ENCODE results near the gene MAP2. TPM values are rescaled to one million over a fixed set of nuclear protein-coding genes. Genes with fewer than 3 reads are reported as not detected.

The MAP2 gene
- total RNA-seq, 2 experiments from 2014 or later: 0.34 to 0.39 TPM

GRCh38 chr2:209673811-209674210, 250.0 kb downstream of the MAP2 start:
- no peak overlapping the region for H3K27ac Mint-ChIP-seq
- no peaks in the 10 kb centered on the region for H3K36me3 Mint-ChIP-seq (ENCODE audit: low read depth)
- DNase-seq (no peak), ATAC-seq (no peak)
- H3K4me3 Mint-ChIP-seq: no peak overlapping the region
- H3K27me3 Mint-ChIP-seq: no peaks in the 10 kb centered on the region
- no peaks in the 10 kb centered on the region for H3K9me3 Mint-ChIP-seq (ENCODE audit: low read depth)
- no peaks in the 10 kb centered on the region for H3K4me1 Mint-ChIP-seq
- intact Hi-C loops (cut with DNase I, micrococcal nuclease): no loop called here
- CTCF ChIA-PET: no interaction called here
- POLR2A ChIA-PET: no interaction called here

DNA sequence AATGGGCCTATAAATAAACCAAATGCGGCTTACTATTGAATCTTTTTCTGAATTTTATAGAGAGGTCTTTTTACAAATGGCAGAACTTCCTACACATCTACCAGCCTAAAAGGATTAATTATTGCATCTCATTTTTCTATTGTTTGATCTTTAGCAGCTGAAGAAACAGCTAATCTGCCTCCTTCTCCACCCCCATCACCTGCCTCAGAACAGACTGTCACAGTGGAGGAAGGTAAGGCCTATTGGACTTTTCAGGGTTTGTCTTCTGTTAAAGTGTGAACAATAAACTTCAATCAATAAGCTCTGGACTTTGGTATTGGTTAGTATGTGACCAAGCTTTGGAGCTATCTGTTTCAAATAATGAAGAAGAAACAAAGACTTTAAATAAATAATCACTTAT, 256.7 kb downstream of the MAP2 start:
- CTCF ChIA-PET: interaction anchor here (0.8 kb wide), 1 partner anchor 31 kb away, joined by 3 read pairs; no protein-coding TSS in a partner anchor
- no peaks in the 10 kb centered on the region for H3K4me1 Mint-ChIP-seq
- H3K36me3 Mint-ChIP-seq (ENCODE audit: low read depth): no peaks in the 10 kb centered on the region
- H3K27ac Mint-ChIP-seq: no peak overlapping the region
- no peak overlapping the region for H3K4me3 Mint-ChIP-seq
- H3K9me3 Mint-ChIP-seq (ENCODE audit: low read depth): no peaks in the 10 kb centered on the region
- POLR2A ChIA-PET: no interaction called here
- DNase-seq (no peak), ATAC-seq (no peak)
- H3K27me3 Mint-ChIP-seq: no peaks in the 10 kb centered on the region
- intact Hi-C loops (cut with DNase I, micrococcal nuclease): no loop called here

DNA sequence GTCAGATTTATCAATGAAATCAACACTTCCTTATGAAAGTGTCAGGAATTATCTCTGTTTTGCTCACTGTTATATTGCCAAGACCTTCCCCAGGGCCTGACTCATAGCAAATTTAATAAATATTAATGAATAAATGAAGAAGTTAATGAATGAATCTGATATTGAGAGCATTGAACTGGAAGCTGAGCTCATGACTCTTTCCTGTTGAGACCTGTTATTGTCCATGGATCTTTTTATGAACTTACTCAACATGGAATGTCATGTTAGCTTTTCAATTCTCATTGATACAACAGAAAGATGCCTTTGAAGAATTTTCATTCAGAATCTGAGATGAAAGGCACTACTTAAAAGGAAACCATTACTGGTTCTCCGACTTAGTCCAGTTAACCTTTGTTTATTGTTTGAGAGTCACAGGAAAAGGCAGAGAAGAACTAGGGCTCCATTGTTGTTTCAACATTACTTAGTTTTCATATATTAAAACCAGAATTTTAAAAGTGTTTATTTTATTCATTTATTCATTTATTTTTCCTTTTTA, 257.4 kb downstream of the MAP2 start:
- H3K27ac Mint-ChIP-seq: no peak overlapping the region
- no peaks in the 10 kb centered on the region for H3K4me1 Mint-ChIP-seq

DNA sequence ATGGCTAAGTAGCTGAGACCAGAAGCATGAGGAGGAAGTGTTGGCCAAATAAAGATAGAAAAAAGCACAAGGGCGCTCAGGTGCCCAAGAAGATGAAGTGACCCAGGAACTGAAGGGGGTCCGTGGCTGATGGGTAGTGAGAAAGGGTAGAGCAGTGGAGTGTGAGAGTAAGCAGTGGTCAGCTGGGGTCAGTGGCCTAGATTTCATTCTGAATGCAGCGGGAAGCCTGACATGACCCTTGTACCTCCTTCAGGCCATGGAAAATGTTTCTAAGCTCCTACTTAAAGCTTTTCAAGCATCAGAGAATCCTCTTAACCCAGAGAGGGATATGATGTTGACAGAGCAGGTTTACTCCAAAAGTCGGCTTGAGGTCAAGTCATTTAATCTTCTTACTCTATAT, 258.8 kb downstream of the MAP2 start:
- no peaks in the 10 kb centered on the region for H3K9me3 Mint-ChIP-seq (ENCODE audit: low read depth)
- no peak overlapping the region for H3K27ac Mint-ChIP-seq
- no peak overlapping the region for H3K4me3 Mint-ChIP-seq
- H3K36me3 Mint-ChIP-seq (ENCODE audit: low read depth): no peaks in the 10 kb centered on the region
- DNase-seq (no peak), ATAC-seq (no peak)
- peaks cover 2% of the 10 kb centered on the region for H3K27me3 Mint-ChIP-seq
- CTCF ChIA-PET: interaction anchor here (0.9 kb wide), 1 partner anchor 348 kb away, joined by 3 read pairs; no protein-coding TSS in a partner anchor
- H3K4me1 Mint-ChIP-seq: no peaks in the 10 kb centered on the region
- intact Hi-C loops (cut with DNase I, micrococcal nuclease): no loop called here
- POLR2A ChIA-PET: no interaction called here

More for the DNA sequence above, 257.4 kb downstream of the MAP2 start:
- H3K27me3 Mint-ChIP-seq: no peaks in the 10 kb centered on the region
- CTCF ChIA-PET: no interaction called here
- H3K4me3 Mint-ChIP-seq: no peak overlapping the region
- intact Hi-C loops (cut with DNase I, micrococcal nuclease): no loop called here
- H3K36me3 Mint-ChIP-seq (ENCODE audit: low read depth): no peaks in the 10 kb centered on the region
- no peak for ATAC-seq
- no peaks in the 10 kb centered on the region for H3K9me3 Mint-ChIP-seq (ENCODE audit: low read depth)
- no peak for DNase-seq
- POLR2A ChIA-PET: no interaction called here

DNA sequence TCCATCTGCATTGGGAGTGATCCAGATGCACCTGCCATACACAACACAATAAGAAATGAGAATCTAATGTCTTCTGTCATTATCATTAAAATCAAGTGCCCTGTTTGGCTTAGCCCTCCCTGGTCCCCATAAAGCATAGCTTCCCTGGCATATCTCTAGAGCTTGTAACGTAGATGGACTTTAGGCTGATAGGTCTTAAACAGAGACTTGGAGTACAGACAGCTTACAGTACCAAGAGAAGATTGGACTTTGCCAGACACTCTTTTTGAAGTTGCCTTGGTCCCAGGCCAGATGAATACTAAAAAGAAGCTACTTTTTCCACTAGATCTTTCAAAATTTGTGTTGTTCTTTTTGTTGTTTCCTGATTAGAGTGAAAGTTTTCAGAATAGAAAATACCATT, 261.5 kb downstream of the MAP2 start:
- Mint-ChIP-seq H3K4me3 (no peak overlapping the region), H3K36me3 (ENCODE audit: low read depth) (no peaks in the 10 kb centered on the region), H3K27ac (no peak overlapping the region), H3K4me1 (no peaks in the 10 kb centered on the region), H3K27me3 (peaks cover 2% of the 10 kb centered on the region), H3K9me3 (ENCODE audit: low read depth) (no peaks in the 10 kb centered on the region)
- ChIA-PET CTCF (no interaction called here), POLR2A (no interaction called here)
- ATAC-seq (no peak), DNase-seq (no peak)
- intact Hi-C loops (cut with DNase I, micrococcal nuclease): no loop called here

DNA sequence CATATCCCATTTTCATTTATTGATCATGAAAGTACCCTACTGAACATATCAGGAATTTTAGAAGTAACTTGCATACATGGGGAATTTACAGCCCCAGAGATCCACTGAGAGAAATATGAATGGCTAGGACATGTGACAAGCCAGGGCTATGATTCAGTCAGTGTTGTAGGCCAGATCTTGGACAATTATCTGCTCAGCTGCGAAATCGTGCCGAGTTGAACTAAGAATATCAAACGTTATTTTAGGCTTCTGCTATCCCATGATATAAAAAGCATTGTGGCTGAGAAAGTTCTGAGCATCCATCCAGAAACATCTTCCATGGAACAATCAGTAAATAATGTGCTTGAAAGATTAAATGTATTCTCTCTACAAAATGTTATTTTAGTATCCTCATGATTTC, 262.1 kb downstream of the MAP2 start:
- ATAC-seq (no peak), DNase-seq (no peak)
- H3K4me3 Mint-ChIP-seq: no peak overlapping the region
- ChIA-PET CTCF (no interaction called here), POLR2A (no interaction called here)
- peaks cover 2% of the 10 kb centered on the region for H3K27me3 Mint-ChIP-seq
- no peaks in the 10 kb centered on the region for H3K36me3 Mint-ChIP-seq (ENCODE audit: low read depth)
- intact Hi-C loops (cut with DNase I, micrococcal nuclease): no loop called here
- no peaks in the 10 kb centered on the region for H3K4me1 Mint-ChIP-seq
- no peak overlapping the region for H3K27ac Mint-ChIP-seq
- H3K9me3 Mint-ChIP-seq (ENCODE audit: low read depth): no peaks in the 10 kb centered on the region

GRCh38 chr2:209686448-209686847, 262.6 kb downstream of the MAP2 start:
- Mint-ChIP-seq H3K36me3 (ENCODE audit: low read depth) (no peaks in the 10 kb centered on the region), H3K27me3 (peaks cover 4% of the 10 kb centered on the region), H3K9me3 (ENCODE audit: low read depth) (no peaks in the 10 kb centered on the region), H3K4me1 (no peaks in the 10 kb centered on the region), H3K27ac (no peak overlapping the region), H3K4me3 (no peak overlapping the region)
- CTCF ChIA-PET: no interaction called here
- POLR2A ChIA-PET: no interaction called here
- ATAC-seq: no peak
- intact Hi-C loops (cut with DNase I, micrococcal nuclease): no loop called here
- DNase-seq: no peak

DNA sequence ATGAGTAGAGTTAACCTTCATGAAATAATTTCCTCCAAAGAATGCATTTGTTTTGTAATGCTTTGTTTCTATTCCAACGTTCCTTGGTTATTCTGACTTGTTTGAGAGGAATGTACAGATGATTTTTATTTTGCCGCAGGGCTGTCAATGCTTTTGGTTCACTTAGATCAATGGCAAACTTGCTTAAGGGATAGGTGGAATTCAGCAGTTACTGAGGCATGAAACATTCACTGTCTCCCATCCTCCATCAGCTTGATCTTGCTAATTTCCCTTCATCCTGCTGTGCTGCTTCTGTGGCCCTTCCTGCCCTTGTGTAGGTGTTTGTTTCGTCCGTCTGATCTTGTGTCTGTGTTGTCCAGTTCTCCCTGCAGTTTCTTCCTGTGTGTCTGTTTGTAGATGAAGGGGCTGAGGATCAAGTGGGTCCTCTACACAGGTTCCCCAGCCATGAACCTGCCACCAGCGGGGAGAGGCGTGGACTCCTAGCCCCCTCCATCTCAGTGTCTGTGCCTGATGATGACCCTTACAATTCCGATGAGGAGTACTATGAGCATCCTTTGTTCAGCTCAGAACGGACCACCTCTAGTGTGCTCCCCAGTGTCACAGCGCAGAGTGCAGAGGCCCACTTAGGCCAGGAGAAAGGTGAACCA, 263.6 kb downstream of the MAP2 start:
- DNase-seq (no peak), ATAC-seq (no peak)
- Mint-ChIP-seq H3K27ac (no peak overlapping the region), H3K9me3 (ENCODE audit: low read depth) (no peaks in the 10 kb centered on the region), H3K27me3 (peaks cover 4% of the 10 kb centered on the region), H3K4me1 (no peaks in the 10 kb centered on the region), H3K4me3 (no peak overlapping the region), H3K36me3 (ENCODE audit: low read depth) (no peaks in the 10 kb centered on the region)
- intact Hi-C loops (cut with DNase I, micrococcal nuclease): no loop called here
- ChIA-PET CTCF (interaction anchor here (0.9 kb wide), 1 partner anchor 10 kb away, joined by 3 read pairs; no protein-coding TSS in a partner anchor), POLR2A (no interaction called here)

GRCh38 chr2:209688385-209688784, 264.5 kb downstream of the MAP2 start:
- no peak for DNase-seq
- intact Hi-C loops (cut with DNase I, micrococcal nuclease): no loop called here
- peaks cover 4% of the 10 kb centered on the region for H3K27me3 Mint-ChIP-seq
- CTCF ChIA-PET: interaction anchor here (0.6 to 0.9 kb wide), 2 partner anchors 11 to 88 kb away, joined by 3 read pairs; no protein-coding TSS in a partner anchor
- no peak overlapping the region for H3K27ac Mint-ChIP-seq
- no peak overlapping the region for H3K4me3 Mint-ChIP-seq
- H3K9me3 Mint-ChIP-seq (ENCODE audit: low read depth): no peaks in the 10 kb centered on the region
- no peaks in the 10 kb centered on the region for H3K4me1 Mint-ChIP-seq
- ATAC-seq: no peak
- H3K36me3 Mint-ChIP-seq (ENCODE audit: low read depth): no peaks in the 10 kb centered on the region
- POLR2A ChIA-PET: no interaction called here

GRCh38 chr2:209690029-209690754, 266.3 kb downstream of the MAP2 start:
- DNase-seq (no peak), ATAC-seq (no peak)
- peaks cover 4% of the 10 kb centered on the region for H3K27me3 Mint-ChIP-seq
- H3K9me3 Mint-ChIP-seq (ENCODE audit: low read depth): no peaks in the 10 kb centered on the region
- ChIA-PET CTCF (interaction anchor here (0.7 kb wide), 1 partner anchor 12 kb away, joined by 3 read pairs; no protein-coding TSS in a partner anchor), POLR2A (no interaction called here)
- H3K4me3 Mint-ChIP-seq: no peak overlapping the region
- intact Hi-C loops (cut with DNase I, micrococcal nuclease): no loop called here
- H3K27ac Mint-ChIP-seq: no peak overlapping the region
- H3K4me1 Mint-ChIP-seq: no peaks in the 10 kb centered on the region
- H3K36me3 Mint-ChIP-seq (ENCODE audit: low read depth): no peaks in the 10 kb centered on the region

GRCh38 chr2:209694748-209695147, 270.9 kb downstream of the MAP2 start:
- H3K9me3 Mint-ChIP-seq (ENCODE audit: low read depth): no peaks in the 10 kb centered on the region

More at GRCh38 chr2:209694748-209695147, 270.9 kb downstream of the MAP2 start:
- ChIA-PET CTCF (no interaction called here), POLR2A (interaction anchor here (0.6 kb wide), 1 partner anchor 17 kb away, joined by 3 read pairs; no protein-coding TSS in a partner anchor)
- H3K27ac Mint-ChIP-seq: no peak overlapping the region
- peaks cover 2% of the 10 kb centered on the region for H3K27me3 Mint-ChIP-seq
- no peak for DNase-seq
- H3K4me1 Mint-ChIP-seq: peaks cover 7% of the 10 kb centered on the region
- H3K36me3 Mint-ChIP-seq (ENCODE audit: low read depth): no peaks in the 10 kb centered on the region
- no peak for ATAC-seq
- intact Hi-C loops (cut with DNase I, micrococcal nuclease): no loop called here
- no peak overlapping the region for H3K4me3 Mint-ChIP-seq

Measured in activated CD4-positive, alpha-beta T cell treated with anti-CD3 and anti-CD28 coated beads for 36 hours (primary cell).